HepG2 (cell line): Measurements from ENCODE around the gene ILKAP. TPM values are rescaled to one million over a fixed set of nuclear protein-coding genes. Genes with fewer than 3 reads are reported as not detected.

Source experiments
- CEBPZ ChIP-seq: IDR thresholded peaks from 2 replicates; pipeline ENCODE4 v1.6.1; 2012; ENCODE audit warnings: low read length, improper control_type of control experiment
- CENPT ChIP-seq: sonication (generic); formaldehyde crosslinking; IDR thresholded peaks from 2 replicates; pipeline ENCODE4 v1.8.0; 2022; ENCODE audit warnings: low read depth, mild to moderate bottlenecking, moderate library complexity, missing genetic modification reagents
- CREB1 ChIP-seq, 2 experiments: fragments of 450-650 bp in 1 of 2; IDR thresholded peaks; 2 replicates each; pipeline ENCODE4 v1.6.1; 2016 to 2017; ENCODE audit warnings: control low read depth in 1 of 2, mild to moderate bottlenecking in 1 of 2, missing compliant biosample characterization in 1 of 2, missing genetic modification characterization in 1 of 2
- GZF1 ChIP-seq: sonication (generic); formaldehyde crosslinking; IDR thresholded peaks from 2 replicates; pipeline ENCODE4 v1.5.1; 2020; ENCODE audit warnings: mild to moderate bottlenecking, missing genetic modification reagents
- JUND ChIP-seq: sonication (generic); formaldehyde crosslinking; IDR thresholded peaks from 2 replicates; pipeline ENCODE4 v1.8.0; 2022; ENCODE audit warnings: mild to moderate bottlenecking, missing genetic modification reagents
- NCOR1 ChIP-seq: fragments of 200-600 bp; sonication (generic); IDR thresholded peaks from 2 replicates; pipeline ENCODE4 v1.7.0; 2017; ENCODE audit warnings: antibody characterized with exemption, low read length, borderline replicate concordance
- NFIC ChIP-seq: IDR thresholded peaks from 2 replicates; pipeline ENCODE4 v1.6.1; 2012; ENCODE audit warnings: mild to moderate bottlenecking, low read length, inconsistent platforms
- POLR2AphosphoS2 ChIP-seq: IDR thresholded peaks from 2 replicates; pipeline ENCODE4 v1.6.1; 2011; ENCODE audit warnings: low read depth, low read length, improper control_type of control experiment
- PRMT3 ChIP-seq: sonication (generic); formaldehyde crosslinking; IDR thresholded peaks from 2 replicates; pipeline ENCODE4 v1.8.1; 2022; ENCODE audit warnings: low read depth, mild to moderate bottlenecking, moderate library complexity, missing genetic modification reagents, borderline replicate concordance
- SP5 ChIP-seq: IDR thresholded peaks from 2 replicates; pipeline ENCODE4 v1.6.1; 2016; ENCODE audit warnings: low read depth, borderline replicate concordance
- ZBTB2 ChIP-seq: sonication (generic); formaldehyde crosslinking; IDR thresholded peaks from 2 replicates; pipeline ENCODE4 v1.8.0; 2022; ENCODE audit warnings: low read depth, missing genetic modification reagents
- ZFP1 ChIP-seq: IDR thresholded peaks from 2 replicates; pipeline ENCODE4 v1.6.1; 2016
- ZNF292 ChIP-seq: sonication (generic); formaldehyde crosslinking; IDR thresholded peaks from 2 replicates; pipeline ENCODE4 v1.8.1; 2022; ENCODE audit warnings: mild to moderate bottlenecking, low read depth, missing genetic modification reagents, borderline replicate concordance
- ZNF326 ChIP-seq: sonication (generic); formaldehyde crosslinking; IDR thresholded peaks from 2 replicates; pipeline ENCODE4 v1.4.0; 2020; ENCODE audit warnings: missing genetic modification reagents, borderline replicate concordance
- ZNF329 ChIP-seq: sonication (generic); formaldehyde crosslinking; IDR thresholded peaks from 2 replicates; pipeline ENCODE4 v1.9.0; 2021; ENCODE audit warnings: low read depth, mild to moderate bottlenecking, missing genetic modification reagents
- ZNF382 ChIP-seq: sonication (generic); formaldehyde crosslinking; IDR thresholded peaks from 2 replicates; pipeline ENCODE4 v1.5.0; 2020; ENCODE audit warnings: missing genetic modification reagents, mild to moderate bottlenecking, borderline replicate concordance
- ZNF788 ChIP-seq: sonication (generic); formaldehyde crosslinking; IDR thresholded peaks from 2 replicates; pipeline ENCODE4 v1.5.0; 2020; ENCODE audit warnings: mild to moderate bottlenecking, missing genetic modification reagents, borderline replicate concordance
- polyA plus RNA-seq, 8 experiments: library from polyadenylated mRNA; depleted of rRNA in 3 of 8; stranded (reverse) in 7 of 8; unstranded in 1 of 8; fragments of >200 nt; fragmentation: Illumina TruSeq in 4 of 8; extraction: Trizol in 4 of 8; gene quantifications; 2 replicates each; pipeline versions ENCODE4 v1.2.1 to v1.2.3, GENCODE V29; 2011 to 2016; ENCODE audit warnings: low read depth in 4 of 8, missing spikeins in 1 of 8, mixed read lengths in 1 of 8; ENCODE audit not compliant: insufficient read depth in 1 of 8
- total RNA-seq, 5 experiments: library from RNA; depleted of rRNA; stranded (reverse); fragments of >200 nt; fragmentation: Illumina TruSeq; extraction: Trizol; gene quantifications; 2 replicates each; pipeline ENCODE4 v1.2.3, GENCODE V29; 2016; ENCODE audit warnings: low read depth in 1 of 5
- TF ChIP-seq, protein P1 (sequence below): sonication (generic); formaldehyde crosslinking; IDR thresholded peaks from 2 replicates; pipeline ENCODE4 v1.5.0; 2020; ENCODE audit warnings: missing genetic modification reagents, mild to moderate bottlenecking, borderline replicate concordance

Gene ILKAP
- total and polyA plus RNA-seq, 2 of the 13 experiments (the other 11 are each of a cell fraction or from before 2014, with no cell fraction given) = 29.6 to 33.1 TPM

DNA sequence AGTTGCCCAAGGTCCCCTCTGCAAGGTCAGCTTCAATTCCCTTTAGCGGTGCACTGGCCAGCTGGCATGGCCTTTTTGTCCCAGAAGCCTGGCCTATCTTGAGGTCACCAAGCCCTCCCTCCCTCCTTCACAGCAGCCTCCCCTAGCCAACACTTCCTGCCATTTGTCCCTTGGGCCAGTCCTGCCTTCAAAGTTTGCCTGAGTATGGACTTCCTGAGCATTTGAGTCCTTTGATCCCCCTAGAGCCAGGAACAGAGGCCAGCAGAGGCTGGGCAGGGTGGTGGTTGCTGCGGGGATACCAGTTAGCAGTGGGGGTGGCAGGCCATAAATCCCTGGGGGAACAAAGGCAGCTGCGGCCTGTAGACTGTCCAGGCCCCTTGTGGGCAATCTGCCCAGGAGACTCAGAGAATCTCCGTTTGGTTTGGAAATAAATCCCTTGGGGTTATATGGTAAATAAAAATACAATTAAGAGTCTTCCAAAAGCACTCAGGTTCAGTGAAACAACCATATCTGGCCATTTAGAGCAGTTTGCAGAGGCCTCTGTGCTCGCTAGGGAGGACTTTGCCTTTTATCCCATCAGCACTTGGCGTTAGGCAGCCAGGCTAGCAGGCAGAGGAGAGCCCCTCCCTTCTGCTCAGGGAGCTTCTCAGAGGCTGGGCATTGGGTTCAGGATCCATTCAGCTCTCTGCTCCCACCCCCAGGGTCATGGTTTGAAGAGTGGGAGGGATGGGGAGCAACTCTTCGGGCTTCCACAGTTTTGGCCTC is 39.4 kb upstream of the ILKAP start (continued):
- TF ChIP-seq NFIC (no peak), PRMT3 (CRISPR knock-in tag) (no peak), POLR2AphosphoS2 (no peak), ZFP1 (no peak), CREB1 (IDR thresholded peaks at IDR 0.05) (no peak), CREB1 (CRISPR knock-in tag; IDR thresholded peaks at IDR 0.05) (no peak), ZNF788 (CRISPR knock-in tag) (peak; percentile 75; the same call in 1 of the 2 replicates), CEBPZ (no peak), ZBTB2 (no peak), CENPT (CRISPR knock-in tag) (no peak), ZNF326 (no peak), ZNF382 (CRISPR knock-in tag) (no peak), NCOR1 (no peak), SP5 (CRISPR knock-in tag) (no peak), ZNF329 (CRISPR knock-in tag) (no peak), JUND (no peak), GZF1 (CRISPR knock-in tag) (0 out of 2 replicates have a peak, but pooled peaks have one; percentile 65), ZNF292 (CRISPR knock-in tag) (peak; percentile 66; the same call in 1 of the 2 replicates)
- TF ChIP-seq, protein P1, sequence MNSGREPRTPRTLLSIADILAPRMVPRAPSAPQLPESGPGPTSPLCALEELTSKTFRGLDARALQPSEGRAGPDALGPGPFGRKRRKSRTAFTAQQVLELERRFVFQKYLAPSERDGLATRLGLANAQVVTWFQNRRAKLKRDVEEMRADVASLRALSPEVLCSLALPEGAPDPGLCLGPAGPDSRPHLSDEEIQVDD (CRISPR knock-in tag) = no peak
